ENCODE results near the gene L1CAM. TPM values are rescaled to one million over a fixed set of nuclear protein-coding genes. Genes with fewer than 3 reads are reported as not detected.
"Not testable (repeated sequence)": the region's sequence is repeated elsewhere in the genome, so short reads cannot be mapped to it uniquely, and the experiment has no call there.

The L1CAM gene
- total RNA-seq, 2 experiments from 2014 or later = 0.19 to 0.31 TPM

DNA sequence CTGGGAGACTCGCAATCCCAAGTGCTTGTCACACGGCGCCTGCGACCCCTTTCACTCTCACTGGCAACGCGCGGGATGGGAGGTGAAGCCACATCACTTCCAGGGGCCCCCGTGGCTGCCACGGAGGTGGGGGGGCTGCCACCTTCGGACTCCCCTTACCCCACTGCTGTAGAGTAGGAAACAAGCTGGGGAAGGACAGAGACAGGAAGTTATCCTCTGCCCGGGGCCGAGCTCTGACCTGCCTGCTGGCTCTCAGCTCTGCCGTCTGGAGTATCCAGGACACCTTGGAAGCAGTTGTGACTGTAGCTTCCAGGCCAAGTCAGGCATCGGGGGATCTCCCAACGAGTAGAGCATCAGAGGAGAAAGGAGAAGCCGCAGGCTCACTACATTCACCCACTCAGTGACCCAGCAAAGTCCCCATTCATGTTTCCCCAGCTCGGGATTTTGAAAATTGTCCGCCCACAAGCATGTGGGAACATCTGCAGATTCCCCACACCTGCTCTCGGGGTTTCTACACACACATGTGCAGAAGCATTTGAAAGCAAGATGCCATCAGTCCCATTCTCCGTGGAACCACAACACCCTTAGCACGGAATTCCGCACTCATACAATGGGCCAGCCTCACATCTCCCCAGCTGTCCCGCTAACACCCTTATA, 66.5 kb downstream of the L1CAM start:
- CTCF ChIA-PET = no interaction called here
- POLR2A ChIA-PET = no interaction called here

GRCh38 chrX:153818571-153819383, 67.2 kb downstream of the L1CAM start:
- ChIA-PET POLR2A (no interaction called here), CTCF (no interaction called here)

DNA sequence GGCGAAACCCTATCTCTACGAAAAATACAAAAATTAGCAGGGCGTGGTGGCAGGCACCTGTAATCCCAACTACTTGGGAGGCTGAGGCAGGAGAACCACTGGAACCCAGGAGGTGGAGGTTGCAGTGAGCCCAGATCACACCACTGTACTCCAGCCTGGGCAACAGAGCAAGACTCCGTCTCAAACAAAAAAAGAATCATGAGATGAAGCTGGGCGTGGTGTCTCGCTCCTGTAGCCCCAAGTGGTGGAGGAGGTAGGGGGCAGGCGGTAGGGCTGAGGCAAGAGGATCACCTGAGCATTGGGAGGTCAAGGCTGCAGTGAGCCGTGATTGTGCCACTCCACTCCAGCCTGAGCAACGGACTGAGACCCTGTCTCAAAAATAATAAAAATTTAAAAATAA, 67.9 kb downstream of the L1CAM start:
- POLR2A ChIA-PET, CTCF ChIA-PET: not testable (repeated sequence)

DNA sequence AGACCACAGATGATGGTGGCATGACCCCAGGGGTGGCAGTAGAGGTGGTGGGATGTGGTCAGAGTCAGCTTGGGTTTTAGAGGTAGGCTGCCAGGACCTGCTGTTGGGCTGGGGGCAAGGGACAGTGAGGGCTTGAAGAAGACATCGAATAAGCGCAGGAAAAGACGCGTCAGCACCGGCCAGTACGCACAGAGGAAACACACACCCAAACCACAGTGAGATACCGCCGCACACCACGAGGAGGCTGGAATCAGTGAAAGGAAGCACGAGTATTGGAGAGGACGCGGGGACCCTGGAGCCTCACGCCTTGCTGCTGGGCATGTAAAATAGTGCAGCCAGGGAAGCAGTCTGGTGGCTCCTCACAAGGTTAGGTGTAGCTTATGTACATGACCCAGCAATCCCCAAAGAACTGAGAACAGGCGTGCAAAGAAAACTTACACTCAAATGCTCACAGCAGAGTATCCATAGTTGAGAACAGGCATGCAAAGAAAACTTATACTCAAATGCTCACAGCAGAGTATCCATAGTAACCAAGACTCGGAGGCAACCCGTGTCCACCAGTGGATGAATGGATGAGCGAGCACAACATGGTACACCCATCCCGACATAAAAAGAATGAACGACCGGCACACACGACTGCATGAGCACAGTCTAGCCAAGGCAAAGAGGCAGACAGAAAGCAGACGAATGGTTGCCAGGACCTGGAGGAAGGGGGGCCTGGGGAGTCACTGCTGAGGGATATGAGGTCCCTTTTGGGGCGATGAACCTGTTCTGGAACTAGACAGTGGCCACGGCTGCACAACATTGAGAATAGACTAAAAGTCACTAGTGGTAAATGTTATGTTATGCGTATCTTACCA, 68.9 kb downstream of the L1CAM start:
- ChIA-PET CTCF (no interaction called here), POLR2A (no interaction called here)

- ChIA-PET POLR2A (no interaction called here), CTCF (no interaction called here)
Measured at GRCh38 chrX:153814591-153815315, 71.2 kb downstream of the L1CAM start.

DNA sequence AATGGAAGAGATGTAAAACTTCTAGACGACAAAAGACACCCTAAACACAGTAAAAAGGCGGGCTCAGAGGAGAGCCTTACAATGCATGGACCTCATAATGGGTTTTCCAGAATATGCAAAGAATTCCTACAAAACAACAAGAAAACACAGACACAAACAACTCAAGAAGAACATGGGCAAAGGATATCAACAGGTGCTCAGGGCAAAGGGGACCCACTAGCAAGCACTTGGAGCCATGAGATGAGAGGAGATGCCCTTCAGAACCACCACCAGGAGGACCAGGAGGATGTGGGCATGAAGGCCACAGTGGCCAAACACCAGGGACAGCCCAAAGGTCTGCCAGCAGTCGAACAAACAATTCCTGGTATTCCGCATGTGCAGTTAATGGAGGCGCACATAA, 72.8 kb downstream of the L1CAM start:
- CTCF ChIA-PET = no interaction called here
- POLR2A ChIA-PET = no interaction called here

- POLR2A ChIA-PET = no interaction called here
- CTCF ChIA-PET = no interaction called here
Measured at GRCh38 chrX:153812220-153812619, 73.8 kb downstream of the L1CAM start.

Other genes starting within 250 kb of the L1CAM start
- gene DUSP9, start 239.0 kb downstream of the L1CAM start, total RNA-seq = under 1 TPM; 0.11 to 0.15 TPM
- not detected for gene PNCK, start 212.4 kb downstream of the L1CAM start, total RNA-seq
- gene SLC6A8, start 198.2 kb downstream of the L1CAM start, total RNA-seq = under 1 TPM; 0.63 to 0.80 TPM
- gene BCAP31, start 161.8 kb downstream of the L1CAM start, total RNA-seq = 100 to 1,000 TPM; 145 to 150 TPM
- gene ABCD1, start 161.3 kb downstream of the L1CAM start, total RNA-seq = 1 to 10 TPM; 3.5 to 4.4 TPM
- gene PLXNB3, start 121.9 kb downstream of the L1CAM start, total RNA-seq = under 1 TPM; 0.48 to 0.63 TPM
- not detected for gene SRPK3, start 105.1 kb downstream of the L1CAM start, total RNA-seq
- gene IDH3G, start 91.8 kb downstream of the L1CAM start, total RNA-seq = 10 to 100 TPM; 52.7 to 55.6 TPM
- gene SSR4, start 91.5 kb downstream of the L1CAM start, total RNA-seq = 100 to 1,000 TPM; 155 to 163 TPM
- gene PDZD4, start 55.6 kb downstream of the L1CAM start, total RNA-seq = under 1 TPM; 0.94 to 0.99 TPM
- gene AVPR2, start 18.5 kb upstream of the L1CAM start, total RNA-seq = not detected
- 100 to 1,000 TPM; 112 to 113 TPM for gene ARHGAP4, start 40.1 kb upstream of the L1CAM start, total RNA-seq
- gene NAA10, start 48.9 kb upstream of the L1CAM start, total RNA-seq = 100 to 1,000 TPM; 166 to 167 TPM
- 1 to 10 TPM; 5.3 to 6.3 TPM for gene RENBP, start 58.5 kb upstream of the L1CAM start, total RNA-seq
- 100 to 1,000 TPM; 136 to 142 TPM for gene HCFC1, start 85.6 kb upstream of the L1CAM start, total RNA-seq
- 1 to 10 TPM; 3.5 to 4.0 TPM for gene TMEM187, start 86.6 kb upstream of the L1CAM start, total RNA-seq
- 100 to 1,000 TPM; 201 to 202 TPM for gene IRAK1, start 133.7 kb upstream of the L1CAM start, total RNA-seq
- gene MECP2, start 211.5 kb upstream of the L1CAM start, total RNA-seq = 10 to 100 TPM; 49.8 to 51.2 TPM

All from activated CD8-positive, alpha-beta memory T cell treated with anti-CD3 and anti-CD28 coated beads for 36 hours (primary cell).